ENCODE results near the gene IDH3G.

DNA sequence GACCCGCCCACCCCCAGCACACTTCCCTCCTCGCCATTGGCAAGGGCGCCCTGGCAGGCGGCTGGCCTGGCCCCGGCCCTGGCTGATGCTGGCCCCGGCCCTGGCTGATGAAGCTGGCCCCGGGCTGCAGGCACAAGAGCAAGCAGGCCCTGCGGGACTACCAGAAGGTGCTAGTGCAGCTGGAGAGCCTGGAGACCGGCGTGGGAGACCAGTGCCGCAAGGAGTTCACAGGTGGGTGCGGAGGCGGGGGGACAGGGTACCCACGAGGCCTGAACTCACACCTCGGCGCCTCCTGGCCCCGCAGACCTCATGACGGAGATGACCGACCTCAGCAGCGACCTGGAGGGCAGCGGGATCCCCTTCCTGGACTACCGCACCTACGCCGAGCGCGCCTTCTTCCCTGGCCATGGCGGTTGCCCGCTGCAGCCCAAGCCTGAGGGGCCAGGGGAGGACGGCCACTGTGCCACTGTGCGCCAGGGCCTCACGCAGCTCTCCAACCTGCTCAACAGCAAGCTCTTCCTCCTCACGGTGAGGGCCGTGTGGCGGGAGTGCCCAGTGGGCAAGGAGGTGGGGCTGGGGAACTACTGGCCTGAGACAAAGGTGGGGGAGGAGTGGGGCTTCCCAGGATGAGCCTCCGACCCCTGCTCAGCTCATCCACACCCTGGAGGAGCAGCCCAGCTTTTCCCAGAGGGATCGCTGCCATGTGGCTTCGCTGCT is 19.4 kb downstream of the IDH3G start:
- TF ChIP-seq, protein P1, sequence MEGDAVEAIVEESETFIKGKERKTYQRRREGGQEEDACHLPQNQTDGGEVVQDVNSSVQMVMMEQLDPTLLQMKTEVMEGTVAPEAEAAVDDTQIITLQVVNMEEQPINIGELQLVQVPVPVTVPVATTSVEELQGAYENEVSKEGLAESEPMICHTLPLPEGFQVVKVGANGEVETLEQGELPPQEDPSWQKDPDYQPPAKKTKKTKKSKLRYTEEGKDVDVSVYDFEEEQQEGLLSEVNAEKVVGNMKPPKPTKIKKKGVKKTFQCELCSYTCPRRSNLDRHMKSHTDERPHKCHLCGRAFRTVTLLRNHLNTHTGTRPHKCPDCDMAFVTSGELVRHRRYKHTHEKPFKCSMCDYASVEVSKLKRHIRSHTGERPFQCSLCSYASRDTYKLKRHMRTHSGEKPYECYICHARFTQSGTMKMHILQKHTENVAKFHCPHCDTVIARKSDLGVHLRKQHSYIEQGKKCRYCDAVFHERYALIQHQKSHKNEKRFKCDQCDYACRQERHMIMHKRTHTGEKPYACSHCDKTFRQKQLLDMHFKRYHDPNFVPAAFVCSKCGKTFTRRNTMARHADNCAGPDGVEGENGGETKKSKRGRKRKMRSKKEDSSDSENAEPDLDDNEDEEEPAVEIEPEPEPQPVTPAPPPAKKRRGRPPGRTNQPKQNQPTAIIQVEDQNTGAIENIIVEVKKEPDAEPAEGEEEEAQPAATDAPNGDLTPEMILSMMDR (conservative IDR thresholded peaks at IDR 0.05 in 1 of 2, IDR thresholded peaks at IDR 0.05 in 1 of 2; ENCODE audit: low read depth in 1 of 2, low read length in 2 of 2) = no peak
- TF ChIP-seq EZH2 (IDR thresholded peaks at IDR 0.05; ENCODE audit: low read length, missing control alignments) = no peak

All from fibroblast of lung (primary cell).